HG03521 (cell line): ENCODE data around the gene PAPPA2.

Experiments used
- ATAC-seq: cut with Tn5 transposase; IDR thresholded peaks from one replicate; pipeline ENCODE4 v1.9.1; 2021; ENCODE audit warnings: mild to moderate bottlenecking, moderate library complexity; ENCODE audit not compliant: unreplicated experiment

PAPPA2 gene

GRCh38 chr1:176794897-176795508 is 332.0 kb downstream of the PAPPA2 start:
- ATAC-seq, result no peak

GRCh38 chr1:176795929-176796328 is 333.0 kb downstream of the PAPPA2 start:
- ATAC-seq, result no peak

DNA sequence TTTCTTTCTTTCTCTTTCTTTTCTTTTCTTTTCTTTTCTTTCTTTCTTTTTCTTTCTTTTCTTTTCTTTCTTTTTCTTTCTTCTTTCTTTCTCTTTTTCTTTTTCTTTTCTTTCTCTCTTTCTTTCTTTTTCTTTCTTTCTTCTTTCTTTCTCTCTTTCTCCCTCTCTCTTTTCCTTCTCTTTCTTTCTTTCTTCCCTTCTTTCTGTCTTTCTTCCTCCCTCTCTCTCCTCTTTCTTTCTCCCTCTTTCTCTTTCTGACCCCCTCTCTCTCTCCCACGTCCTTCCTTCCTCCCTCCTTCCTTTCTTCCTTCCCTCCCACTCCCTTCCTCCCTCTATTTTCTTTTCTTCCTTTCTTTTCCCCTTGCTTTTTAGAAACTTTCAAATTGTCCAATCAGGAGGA is 333.6 kb downstream of the PAPPA2 start:
- no peak for ATAC-seq

GRCh38 chr1:176799327-176799726 is 336.4 kb downstream of the PAPPA2 start:
- no peak for ATAC-seq

DNA sequence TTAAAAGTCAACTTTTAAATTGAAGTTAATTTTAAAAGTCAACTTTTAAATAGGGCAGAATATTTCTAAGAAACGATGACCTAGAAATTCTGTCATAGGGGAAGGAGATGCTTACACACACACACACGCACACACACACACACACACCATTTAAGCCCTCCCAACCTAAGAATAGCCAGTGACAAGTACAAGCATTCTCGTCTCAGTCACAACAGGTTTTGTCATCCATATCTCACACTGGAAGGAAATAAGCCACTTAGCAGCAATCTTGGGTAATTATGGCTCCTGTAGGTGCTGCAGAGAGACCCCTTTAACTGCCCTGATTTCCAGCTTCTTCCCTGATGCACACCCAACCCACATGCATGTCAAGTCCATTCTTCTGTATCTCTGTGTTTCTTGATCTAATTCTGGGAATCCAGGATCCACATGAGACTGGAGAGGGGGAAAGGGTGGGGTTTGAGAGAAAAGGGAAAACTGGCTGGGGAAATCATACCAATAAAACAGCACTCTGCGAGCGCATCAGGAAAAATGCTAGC is 338.1 kb downstream of the PAPPA2 start:
- no peak for ATAC-seq

DNA sequence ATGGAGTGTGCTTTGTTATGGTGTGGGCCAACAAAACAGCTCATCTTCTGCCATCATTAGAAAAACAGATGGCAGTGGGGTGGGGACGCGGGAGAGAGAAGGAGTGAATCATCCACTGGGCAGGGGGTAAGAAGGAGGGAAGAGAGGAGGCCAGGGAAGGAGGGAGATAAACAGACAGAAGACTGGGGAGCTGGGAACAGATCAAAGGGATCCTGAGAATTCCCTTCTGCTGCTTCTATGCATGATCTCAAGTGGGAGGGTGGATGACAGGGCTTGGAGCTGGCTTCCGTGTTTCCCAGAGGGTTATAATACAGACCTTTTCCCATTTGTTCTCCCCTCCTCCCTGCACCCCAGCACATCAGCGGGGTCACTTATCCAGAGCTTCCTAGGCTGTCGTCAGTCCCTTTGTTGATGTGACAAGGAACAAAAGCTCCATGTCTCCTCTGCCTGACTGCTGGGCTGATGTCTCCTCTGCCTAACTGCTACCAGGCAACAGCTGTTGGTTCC is 338.6 kb downstream of the PAPPA2 start:
- no peak for ATAC-seq

GRCh38 chr1:176802316-176802715 is 339.3 kb downstream of the PAPPA2 start:
- ATAC-seq, result no peak

GRCh38 chr1:176803042-176803441 is 340.1 kb downstream of the PAPPA2 start:
- no peak for ATAC-seq

GRCh38 chr1:176803596-176803995 is 340.6 kb downstream of the PAPPA2 start:
- no peak for ATAC-seq

DNA sequence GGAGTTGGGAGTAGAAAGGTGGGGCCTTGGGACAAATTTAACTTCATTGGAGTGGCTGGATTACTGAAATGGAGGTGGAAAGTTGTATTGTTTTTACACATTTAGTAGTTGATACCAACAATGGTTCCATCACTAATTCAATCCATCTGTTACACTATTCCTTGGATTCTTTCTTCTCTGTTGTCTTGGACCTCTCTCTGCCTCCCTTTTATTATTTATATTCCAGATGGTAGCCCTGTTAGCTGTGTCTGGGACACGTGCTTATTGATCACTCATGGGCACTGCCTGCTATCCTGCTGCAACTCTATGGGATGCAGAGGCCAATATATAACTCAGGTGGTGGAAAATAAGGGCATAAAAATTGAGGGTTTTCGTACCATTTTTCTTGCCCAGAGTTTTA is 346.3 kb downstream of the PAPPA2 start:
- ATAC-seq, result no peak

DNA sequence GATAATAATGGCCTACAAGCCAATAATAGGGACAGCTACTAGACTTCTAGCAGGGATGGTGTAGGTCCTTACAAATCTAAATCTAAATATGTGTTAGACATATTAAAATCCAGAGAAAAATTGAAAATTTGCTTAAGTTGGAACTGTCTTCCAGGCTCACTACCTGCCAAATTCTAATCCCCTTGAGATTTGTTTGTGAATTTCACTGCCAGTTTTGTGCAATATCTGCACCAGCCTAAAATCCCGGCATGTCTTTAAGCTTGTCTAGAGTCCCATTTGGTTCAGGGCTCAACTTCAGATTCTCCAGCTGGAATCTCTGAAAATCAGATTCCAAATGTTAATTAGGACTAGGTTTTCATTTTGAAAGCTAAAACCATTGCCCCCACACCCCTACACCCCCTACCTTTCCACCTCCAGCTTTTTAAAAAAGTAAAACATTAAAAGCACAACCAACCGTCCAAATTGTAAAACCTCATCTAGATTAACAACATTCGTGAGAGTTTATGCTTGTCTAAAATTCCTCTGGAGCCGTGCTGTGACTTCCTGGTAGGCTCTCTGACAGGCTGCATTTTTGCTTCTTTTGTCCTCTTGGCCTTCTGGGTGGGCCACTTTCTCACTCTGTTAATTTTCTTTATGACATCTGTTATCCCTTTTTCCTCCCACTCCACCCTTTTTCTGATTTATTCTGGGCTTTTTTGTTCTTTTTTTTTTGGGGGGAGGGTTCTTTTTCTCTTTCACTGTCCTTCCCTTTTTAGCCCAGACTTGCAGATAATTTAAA is 348.7 kb downstream of the PAPPA2 start:
- ATAC-seq, result no peak

DNA sequence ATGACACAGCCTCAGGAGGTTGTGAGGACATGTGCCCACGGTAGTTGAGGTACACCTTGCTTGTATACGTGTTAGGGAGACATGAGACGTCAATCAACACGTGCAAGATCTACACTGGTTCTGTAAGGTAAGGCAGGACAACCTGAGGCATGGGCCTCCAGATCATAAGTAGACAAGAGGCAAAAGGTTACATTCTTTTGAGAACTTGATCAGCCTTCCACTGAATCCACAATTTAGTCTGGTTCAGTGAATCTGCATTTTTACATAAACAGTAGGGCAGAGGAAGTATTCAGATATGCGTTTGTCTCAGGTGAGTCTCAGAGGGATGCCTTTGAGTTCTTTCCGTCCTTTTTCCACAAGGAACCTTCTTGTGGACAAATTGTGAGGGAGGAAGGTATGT is 352.6 kb downstream of the PAPPA2 start:
- no peak for ATAC-seq

GRCh38 chr1:176816232-176816631 is 353.3 kb downstream of the PAPPA2 start:
- ATAC-seq, result no peak

GRCh38 chr1:176820391-176821031 is 357.5 kb downstream of the PAPPA2 start:
- ATAC-seq, result no peak

DNA sequence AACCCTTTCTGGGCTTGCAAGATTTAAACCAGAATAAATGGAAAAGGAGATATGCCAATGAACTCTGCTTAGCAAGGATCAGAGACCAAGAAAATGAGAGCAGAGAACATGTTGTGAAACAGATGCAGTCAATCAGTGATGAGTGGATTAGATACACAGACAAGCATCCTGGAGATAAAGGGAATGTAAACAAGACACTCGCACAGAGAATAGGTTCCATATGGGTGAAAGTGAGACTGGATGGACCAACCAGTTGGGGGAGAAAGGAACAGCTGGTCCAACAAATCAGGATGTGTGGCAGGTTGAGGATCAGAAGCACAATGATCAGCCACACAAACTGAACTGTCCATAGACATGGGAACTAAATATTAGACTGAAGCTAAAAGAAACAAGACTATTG is 363.3 kb downstream of the PAPPA2 start:
- no peak for ATAC-seq

- no peak for ATAC-seq
Observed at GRCh38 chr1:176829261-176829660, 366.3 kb downstream of the PAPPA2 start.

- no peak for ATAC-seq
Observed at GRCh38 chr1:176831150-176831549, 368.2 kb downstream of the PAPPA2 start.

GRCh38 chr1:176837708-176838107 is 374.7 kb downstream of the PAPPA2 start:
- ATAC-seq, result no peak

DNA sequence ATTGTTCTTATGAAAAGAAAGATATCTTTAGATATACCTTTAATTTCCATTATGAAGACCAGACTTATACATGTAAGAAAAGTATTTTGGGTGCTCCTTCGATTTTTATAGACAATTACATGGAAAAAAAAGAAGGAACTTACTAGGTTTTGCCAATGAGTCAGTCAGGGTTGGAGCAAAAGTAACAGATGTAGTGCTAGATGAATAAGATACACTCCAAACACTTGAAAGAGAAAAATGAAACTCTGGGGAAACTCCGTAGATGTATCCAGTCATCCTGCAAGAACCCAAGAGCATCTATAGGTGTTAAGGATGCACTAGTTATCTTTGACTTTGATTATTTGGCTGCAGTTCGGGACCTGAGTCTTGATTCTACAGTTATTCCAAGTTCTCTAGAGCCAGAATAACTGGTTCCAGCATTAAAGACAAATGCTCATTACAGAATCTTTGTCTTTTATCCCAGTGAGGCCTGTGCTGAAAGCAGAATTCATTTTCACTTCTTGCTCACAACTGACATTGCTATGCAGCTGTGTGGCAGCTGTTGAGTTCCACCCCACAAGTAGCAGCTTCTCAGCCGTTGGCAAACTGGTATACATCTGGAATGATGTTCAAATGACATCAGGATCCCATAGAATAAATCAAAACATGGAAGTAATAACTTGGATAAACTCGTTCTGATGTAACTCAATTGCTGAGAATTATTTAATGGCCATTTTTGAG is 375.5 kb downstream of the PAPPA2 start:
- ATAC-seq, result no peak

GRCh38 chr1:176839216-176839615 is 376.2 kb downstream of the PAPPA2 start:
- ATAC-seq, result no peak

DNA sequence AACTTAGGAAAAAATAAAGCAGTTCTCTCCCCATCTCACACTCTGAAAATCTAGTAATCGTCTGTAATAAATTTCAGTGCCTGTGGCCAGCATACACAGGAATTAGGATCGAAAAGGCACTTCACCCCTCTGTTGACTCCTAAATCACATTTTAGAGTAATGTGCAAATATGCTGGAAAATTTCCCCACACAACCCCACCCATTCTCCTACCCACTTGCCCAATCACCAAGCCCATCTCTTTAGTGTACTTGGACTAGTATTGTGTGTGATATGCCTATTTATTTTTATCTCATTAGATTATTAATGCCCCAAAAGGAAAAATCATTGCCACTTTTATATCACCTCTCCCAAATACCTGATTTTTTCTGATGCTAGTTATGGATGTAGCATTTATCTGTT is 378.3 kb downstream of the PAPPA2 start:
- no peak for ATAC-seq
